ENCODE results near the gene CRIM1.

- TF ChIP-seq, protein P1, sequence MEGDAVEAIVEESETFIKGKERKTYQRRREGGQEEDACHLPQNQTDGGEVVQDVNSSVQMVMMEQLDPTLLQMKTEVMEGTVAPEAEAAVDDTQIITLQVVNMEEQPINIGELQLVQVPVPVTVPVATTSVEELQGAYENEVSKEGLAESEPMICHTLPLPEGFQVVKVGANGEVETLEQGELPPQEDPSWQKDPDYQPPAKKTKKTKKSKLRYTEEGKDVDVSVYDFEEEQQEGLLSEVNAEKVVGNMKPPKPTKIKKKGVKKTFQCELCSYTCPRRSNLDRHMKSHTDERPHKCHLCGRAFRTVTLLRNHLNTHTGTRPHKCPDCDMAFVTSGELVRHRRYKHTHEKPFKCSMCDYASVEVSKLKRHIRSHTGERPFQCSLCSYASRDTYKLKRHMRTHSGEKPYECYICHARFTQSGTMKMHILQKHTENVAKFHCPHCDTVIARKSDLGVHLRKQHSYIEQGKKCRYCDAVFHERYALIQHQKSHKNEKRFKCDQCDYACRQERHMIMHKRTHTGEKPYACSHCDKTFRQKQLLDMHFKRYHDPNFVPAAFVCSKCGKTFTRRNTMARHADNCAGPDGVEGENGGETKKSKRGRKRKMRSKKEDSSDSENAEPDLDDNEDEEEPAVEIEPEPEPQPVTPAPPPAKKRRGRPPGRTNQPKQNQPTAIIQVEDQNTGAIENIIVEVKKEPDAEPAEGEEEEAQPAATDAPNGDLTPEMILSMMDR (IDR thresholded peaks at IDR 0.05; ENCODE audit: control extremely low read depth in 1 of 3, insufficient read depth in 1 of 3, low read depth in 1 of 3, low read length in 3 of 3): no peak
- TF ChIP-seq RFX5 (IDR thresholded peaks at IDR 0.05; ENCODE audit: borderline replicate concordance, low read depth, low read length) (no peak), TEAD4 (IDR thresholded peaks at IDR 0.05; ENCODE audit: low read depth, low read length) (no peak), KDM1A (IDR thresholded peaks at IDR 0.05; ENCODE audit: borderline replicate concordance, low read length) (no peak)
Measured at GRCh38 chr2:36408198-36408703, 52.7 kb downstream of the CRIM1 start.
